ENCODE measurements around the gene BTK.

BTK gene

DNA sequence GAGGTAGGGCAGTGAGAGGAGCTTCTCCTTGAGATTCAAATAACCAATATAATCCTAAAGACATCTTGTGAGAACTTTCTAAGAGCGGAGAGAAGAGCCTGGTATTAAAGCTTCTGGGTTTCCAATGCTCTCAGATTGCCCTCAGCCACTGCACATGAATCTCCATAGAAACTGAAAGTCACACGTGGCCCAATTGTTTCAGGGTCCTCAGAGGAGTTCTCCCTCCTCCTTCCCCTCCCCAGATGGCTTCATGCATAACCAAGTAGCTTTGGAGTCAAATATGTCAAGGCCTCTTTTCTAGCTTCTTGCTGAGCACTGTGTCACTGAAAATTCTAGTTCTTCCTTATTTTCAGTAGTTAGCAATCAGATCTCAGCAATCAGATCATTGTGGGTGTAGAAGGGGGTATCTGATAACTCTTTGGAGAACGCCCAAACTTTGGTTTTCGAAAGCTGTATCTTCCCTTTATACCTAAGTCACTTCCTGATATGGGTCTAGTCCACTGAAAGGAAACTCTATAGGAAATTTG, 2.2 kb downstream of the BTK start:
- H3K27ac ChIP-seq = no peak overlapping the region
- TF ChIP-seq, protein P1, sequence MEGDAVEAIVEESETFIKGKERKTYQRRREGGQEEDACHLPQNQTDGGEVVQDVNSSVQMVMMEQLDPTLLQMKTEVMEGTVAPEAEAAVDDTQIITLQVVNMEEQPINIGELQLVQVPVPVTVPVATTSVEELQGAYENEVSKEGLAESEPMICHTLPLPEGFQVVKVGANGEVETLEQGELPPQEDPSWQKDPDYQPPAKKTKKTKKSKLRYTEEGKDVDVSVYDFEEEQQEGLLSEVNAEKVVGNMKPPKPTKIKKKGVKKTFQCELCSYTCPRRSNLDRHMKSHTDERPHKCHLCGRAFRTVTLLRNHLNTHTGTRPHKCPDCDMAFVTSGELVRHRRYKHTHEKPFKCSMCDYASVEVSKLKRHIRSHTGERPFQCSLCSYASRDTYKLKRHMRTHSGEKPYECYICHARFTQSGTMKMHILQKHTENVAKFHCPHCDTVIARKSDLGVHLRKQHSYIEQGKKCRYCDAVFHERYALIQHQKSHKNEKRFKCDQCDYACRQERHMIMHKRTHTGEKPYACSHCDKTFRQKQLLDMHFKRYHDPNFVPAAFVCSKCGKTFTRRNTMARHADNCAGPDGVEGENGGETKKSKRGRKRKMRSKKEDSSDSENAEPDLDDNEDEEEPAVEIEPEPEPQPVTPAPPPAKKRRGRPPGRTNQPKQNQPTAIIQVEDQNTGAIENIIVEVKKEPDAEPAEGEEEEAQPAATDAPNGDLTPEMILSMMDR (IDR thresholded peaks at IDR 0.05) = no peak
- no peak for TF ChIP-seq ZFX (IDR thresholded peaks at IDR 0.05; ENCODE audit: borderline replicate concordance)

DNA sequence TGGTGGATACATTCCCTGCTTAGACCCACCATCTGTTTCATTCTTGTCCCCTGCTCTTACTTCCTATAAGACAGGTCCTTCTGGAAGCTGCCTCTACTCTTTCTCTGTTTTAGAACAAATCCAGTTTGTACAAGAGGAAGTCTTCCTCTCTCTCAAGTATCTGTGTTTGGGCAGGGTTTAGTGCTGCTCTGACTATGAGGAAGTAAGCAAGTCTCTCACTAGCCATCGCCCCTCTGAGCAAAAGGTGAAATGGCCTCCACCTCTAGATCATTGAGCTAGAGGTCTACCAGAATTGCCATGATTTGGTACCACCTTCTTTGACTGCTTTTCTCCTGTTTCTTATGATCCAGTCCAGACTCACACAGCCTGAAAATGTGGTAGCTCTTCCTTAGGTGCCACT, 8.4 kb downstream of the BTK start:
- H3K27ac ChIP-seq = no peak overlapping the region
- no peak for TF ChIP-seq ZFX (IDR thresholded peaks at IDR 0.05; ENCODE audit: borderline replicate concordance)
- TF ChIP-seq, protein P1 (IDR thresholded peaks at IDR 0.05) = no peak

DNA sequence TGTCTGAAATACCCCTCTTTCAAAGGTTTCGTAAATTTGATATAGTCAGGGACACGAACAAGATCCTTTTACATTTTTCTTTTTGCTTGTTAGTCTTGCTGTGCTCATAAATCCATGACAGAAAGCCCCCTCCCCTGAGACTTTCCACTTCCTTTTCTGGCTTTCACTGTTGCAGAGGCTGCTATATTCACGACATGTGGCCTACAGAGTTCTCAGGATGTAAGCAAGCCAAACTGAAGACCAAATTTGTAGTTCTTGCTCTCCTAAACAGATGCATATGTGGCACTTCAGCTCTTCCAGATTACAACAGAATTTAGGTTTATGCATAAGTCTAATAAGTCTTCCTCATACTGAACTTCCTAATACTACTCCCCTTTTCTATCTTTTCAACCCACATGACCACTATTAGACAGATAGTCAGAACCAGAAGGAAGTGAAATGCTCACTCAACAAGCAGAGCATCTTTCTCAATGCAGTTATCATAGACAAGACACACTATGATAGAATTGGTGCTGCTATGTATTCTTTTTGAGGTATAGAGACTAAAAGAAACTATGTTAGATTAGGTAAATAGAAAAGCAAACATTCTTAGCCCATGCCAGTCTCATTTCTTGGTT, 15.0 kb downstream of the BTK start:
- no peak overlapping the region for H3K27ac ChIP-seq
- TF ChIP-seq, protein P1 (IDR thresholded peaks at IDR 0.05) = no peak
- TF ChIP-seq ZFX (IDR thresholded peaks at IDR 0.05; ENCODE audit: borderline replicate concordance) = no peak

DNA sequence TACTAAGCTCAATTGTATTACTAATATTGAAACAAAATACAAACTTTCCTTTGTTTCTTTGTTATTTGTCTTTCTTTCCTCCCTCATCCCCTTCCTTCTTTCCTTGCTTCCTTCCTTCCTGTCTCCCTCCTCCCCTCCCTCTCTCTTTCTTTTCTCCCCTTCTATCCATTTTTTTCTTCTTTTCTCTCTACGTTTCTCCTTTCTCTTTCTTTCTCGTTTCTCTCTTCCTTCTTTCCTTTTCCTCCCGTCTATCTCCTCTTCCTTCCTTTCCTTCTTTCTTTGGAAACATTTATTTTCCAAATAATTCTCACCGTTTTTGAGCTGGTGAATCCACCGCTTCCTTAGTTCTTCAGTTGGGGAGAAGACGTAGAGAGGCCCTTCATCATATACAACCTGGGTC, 16.3 kb downstream of the BTK start:
- H3K27ac ChIP-seq = no peak overlapping the region
- TF ChIP-seq ZFX (IDR thresholded peaks at IDR 0.05; ENCODE audit: borderline replicate concordance) = no peak
- TF ChIP-seq, protein P1 (IDR thresholded peaks at IDR 0.05) = no peak

DNA sequence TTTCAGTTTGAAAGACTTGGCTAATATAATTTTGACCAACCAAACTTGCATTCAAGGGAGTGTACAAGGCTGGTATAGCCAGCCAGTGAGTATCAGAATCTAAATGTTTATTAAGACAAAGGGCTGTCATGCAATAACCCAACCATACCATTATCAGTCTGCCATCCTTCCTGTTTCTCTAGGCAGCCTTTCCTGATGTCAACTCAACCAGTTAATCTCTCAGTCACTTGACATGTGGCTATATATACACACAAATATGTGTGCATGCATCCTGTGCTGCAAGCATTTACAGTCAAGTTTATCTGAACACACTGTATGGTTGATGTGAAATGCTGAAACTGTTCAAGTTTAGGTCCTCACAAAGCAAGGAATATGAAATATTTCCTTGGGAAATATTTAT, 17.2 kb downstream of the BTK start:
- TF ChIP-seq ZFX (IDR thresholded peaks at IDR 0.05; ENCODE audit: borderline replicate concordance) = no peak
- TF ChIP-seq, protein P1 (IDR thresholded peaks at IDR 0.05) = no peak
- no peak overlapping the region for H3K27ac ChIP-seq

DNA sequence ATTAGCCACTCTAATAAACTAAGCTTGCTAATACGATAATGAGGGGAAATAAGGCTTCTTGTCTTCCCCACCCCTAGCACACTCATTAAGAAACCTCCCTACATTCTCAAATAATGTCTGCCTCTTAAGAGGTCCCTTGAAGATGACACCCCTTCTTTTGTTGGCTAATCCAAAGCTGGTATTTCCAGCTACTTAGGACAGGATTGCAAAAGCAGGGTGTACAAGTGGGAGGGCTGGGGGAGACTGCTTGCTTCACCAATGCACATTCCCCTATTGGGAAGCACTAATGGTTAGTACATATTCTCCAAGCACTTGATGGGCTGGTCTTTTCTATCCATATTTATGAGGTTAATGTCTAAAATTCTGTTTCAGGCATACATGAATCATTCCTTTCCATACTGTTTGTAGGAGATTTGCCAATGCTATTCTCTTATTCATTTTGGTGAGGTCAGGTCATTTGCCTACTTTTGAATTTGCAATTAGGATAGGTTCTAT, 20.6 kb downstream of the BTK start:
- TF ChIP-seq, protein P1 (IDR thresholded peaks at IDR 0.05) = no peak
- TF ChIP-seq ZFX (IDR thresholded peaks at IDR 0.05; ENCODE audit: borderline replicate concordance) = no peak
- H3K27ac ChIP-seq = no peak overlapping the region

DNA sequence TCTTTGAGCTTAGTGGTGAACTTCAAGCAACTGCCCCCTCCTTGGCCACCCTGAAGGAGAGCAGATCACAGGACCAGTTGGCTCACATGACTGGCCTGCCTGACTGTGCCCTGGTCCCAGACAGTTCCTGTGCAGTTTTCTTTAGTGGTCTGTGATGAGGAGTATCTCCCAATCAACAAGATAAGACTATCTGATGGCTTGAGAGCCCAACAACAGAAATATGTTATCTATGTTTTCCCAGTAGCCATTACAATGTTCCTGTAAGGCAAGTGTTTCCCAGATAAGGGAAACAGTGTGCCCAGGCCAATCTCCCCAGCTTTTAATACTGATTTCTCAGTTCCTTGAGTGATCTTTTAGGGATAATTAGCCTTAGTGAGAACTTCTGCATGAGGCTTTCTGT, 23.2 kb downstream of the BTK start:
- TF ChIP-seq, protein P1 (IDR thresholded peaks at IDR 0.05) = no peak
- no peak for TF ChIP-seq ZFX (IDR thresholded peaks at IDR 0.05; ENCODE audit: borderline replicate concordance)

More for the DNA sequence above, 23.2 kb downstream of the BTK start:
- no peak overlapping the region for H3K27ac ChIP-seq
